ENCODE results near the gene PFN3. TPM values are rescaled to one million over a fixed set of nuclear protein-coding genes. Genes with fewer than 3 reads are reported as not detected.

Gene PFN3
- total RNA-seq, 2 donors from 2014 or later = not detected

DNA sequence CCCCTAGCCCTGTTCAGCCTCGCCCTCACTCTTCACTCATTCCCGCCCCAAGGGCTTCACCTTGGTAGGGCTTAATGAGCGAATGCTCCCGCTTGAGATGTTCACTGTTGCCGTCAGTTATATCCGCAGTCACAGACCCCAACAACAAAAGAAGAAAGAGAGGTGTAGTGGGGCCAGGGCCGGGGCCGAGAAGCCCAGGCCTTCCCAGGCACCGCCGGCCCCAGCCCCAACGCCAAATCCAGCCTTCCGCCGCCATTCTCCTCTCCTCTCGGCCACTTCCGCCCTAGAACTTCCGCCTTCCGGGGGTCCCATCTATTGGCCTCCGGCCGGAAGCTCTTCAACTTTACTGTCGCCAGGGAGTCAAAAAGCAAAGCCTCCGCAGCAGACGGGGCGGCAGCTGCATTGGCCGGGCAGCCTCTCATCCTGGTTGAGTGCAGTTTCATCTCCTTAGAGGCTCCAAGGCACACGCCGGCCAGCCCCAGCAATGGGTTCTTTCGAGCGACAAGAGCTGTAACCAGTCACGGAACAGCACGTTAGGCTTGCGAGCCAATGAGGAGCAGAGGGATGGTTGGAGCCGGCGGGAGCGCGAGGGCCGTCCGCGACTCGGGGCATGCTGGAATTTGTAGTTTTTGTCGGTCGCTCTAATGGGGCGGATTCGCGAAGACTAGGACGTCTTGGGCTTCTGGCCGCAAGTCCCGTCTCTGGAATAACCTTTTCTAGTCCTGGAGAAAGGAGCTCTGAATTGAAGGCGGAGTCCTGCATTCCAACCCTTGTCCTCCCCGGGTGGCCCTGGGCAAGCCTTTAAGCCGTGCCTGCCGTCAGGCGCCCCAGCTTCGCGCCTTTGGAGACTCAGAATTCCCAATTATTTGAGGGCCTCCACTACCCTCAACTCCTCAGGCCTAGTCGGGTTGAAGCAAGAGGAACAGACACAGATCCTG lies 48.8 kb downstream of the PFN3 start, which contains the start of gene LMAN2:
TSS of gene LMAN2 (minus strand) at position 277 of the 938 bp plus-strand sequence. CDS start at position 256, 21 bp downstream.
- ATAC-seq (replicated peaks) = peak; percentile 98
- Mint-ChIP-seq H3K27ac (peak within 1 kb of the TSS; percentile 99), H3K4me1 (peaks cover 40% of the 10 kb centered on the region), H3K9me3 (no peaks in the 10 kb centered on the region), H3K27me3 (no peaks in the 10 kb centered on the region), H3K36me3 (ENCODE audit: low read depth) (peaks cover 40% of the 10 kb centered on the region), H3K4me3 (peak within 1 kb of the TSS; percentile 91)

DNA sequence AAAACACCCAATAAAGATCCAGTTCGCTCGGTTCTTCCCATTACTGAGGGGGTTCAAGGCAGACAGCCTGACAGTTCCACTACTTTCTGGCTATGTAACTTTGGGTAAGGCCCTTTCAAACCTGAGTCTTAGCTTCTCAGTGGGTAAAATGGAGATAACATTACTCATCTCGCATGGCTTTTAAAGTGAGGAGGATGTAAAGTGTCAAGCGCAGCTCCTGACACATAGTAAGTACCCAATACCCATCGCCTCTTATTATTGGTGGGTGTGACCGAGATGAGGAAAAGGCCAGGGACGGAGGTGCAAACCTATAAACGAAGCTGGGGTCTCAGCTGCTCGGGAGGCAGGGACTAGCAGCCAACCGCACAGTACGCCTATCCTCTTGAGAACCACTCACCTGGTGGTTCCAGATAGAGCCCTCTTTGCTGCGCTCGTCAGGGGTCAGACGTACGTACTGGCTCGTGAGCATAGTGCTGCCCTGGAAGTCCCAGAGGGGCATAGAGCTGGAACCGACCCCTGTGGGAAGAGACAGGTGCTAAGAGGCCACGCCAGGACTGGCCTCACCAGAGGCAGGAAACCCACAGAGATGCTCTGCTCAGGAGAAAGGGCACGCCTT lies 49.6 kb downstream of the PFN3 start:
- Mint-ChIP-seq H3K36me3 (ENCODE audit: low read depth) (peaks cover 48% of the 10 kb centered on the region), H3K9me3 (no peaks in the 10 kb centered on the region), H3K4me3 (peak overlapping the region; percentile 91), H3K4me1 (peaks cover 37% of the 10 kb centered on the region), H3K27me3 (no peaks in the 10 kb centered on the region), H3K27ac (peak overlapping the region; percentile 99)
- ATAC-seq (replicated peaks) = peak; percentile 6

Other genes starting within 250 kb of the PFN3 start
- 10 to 100 TPM; 21.5 to 28.7 TPM for gene RAB24, start 96.9 kb downstream of the PFN3 start, total RNA-seq
- gene PRELID1, start 96.9 kb downstream of the PFN3 start, total RNA-seq = 100 to 1,000 TPM; 142 to 314 TPM
- gene MXD3, start 88.8 kb downstream of the PFN3 start, total RNA-seq = 10 to 100 TPM; 21.9 to 26.0 TPM
- 100 to 1,000 TPM in 1 of 2 donors, 10 to 100 TPM in 1; 94.3 to 122 TPM for gene LMAN2, start 49.0 kb downstream of the PFN3 start, total RNA-seq
- 100 to 1,000 TPM in 1 of 2 donors, 10 to 100 TPM in 1; 45.5 to 102 TPM for gene RGS14, start 42.7 kb downstream of the PFN3 start, total RNA-seq
- gene SLC34A1, start 16.2 kb downstream of the PFN3 start, total RNA-seq = 1 to 10 TPM in 1 of 2 donors, under 1 TPM in 1; 0.56 to 1.1 TPM
- gene F12, start 8.9 kb upstream of the PFN3 start, total RNA-seq = 1 to 10 TPM; 3.7 to 4.6 TPM
- 100 to 1,000 TPM; 108 to 130 TPM for gene GRK6, start 26.0 kb upstream of the PFN3 start, total RNA-seq
- 10 to 100 TPM in 1 of 2 donors, 1 to 10 TPM in 1; 8.2 to 13.6 TPM for gene PRR7, start 46.2 kb upstream of the PFN3 start, total RNA-seq
- 1 to 10 TPM; 2.3 to 3.1 TPM for gene DBN1, start 73.0 kb upstream of the PFN3 start, total RNA-seq
- gene PDLIM7, start 96.9 kb upstream of the PFN3 start, total RNA-seq = 10 to 100 TPM; 34.9 to 38.8 TPM
- 10 to 100 TPM in 1 of 2 donors, 1 to 10 TPM in 1; 5.6 to 13.7 TPM for gene DOK3, start 109.2 kb upstream of the PFN3 start, total RNA-seq
- gene DDX41, start 116.3 kb upstream of the PFN3 start, total RNA-seq = 100 to 1,000 TPM; 116 to 149 TPM
- gene FAM193B, start 153.9 kb upstream of the PFN3 start, total RNA-seq = 10 to 100 TPM; 67.5 to 72.3 TPM
- 100 to 1,000 TPM in 1 of 2 donors, 10 to 100 TPM in 1; 97.7 to 118 TPM for gene TMED9, start 191.5 kb upstream of the PFN3 start, total RNA-seq
- gene B4GALT7, start 199.5 kb upstream of the PFN3 start, total RNA-seq = 10 to 100 TPM; 11.6 to 14.3 TPM

All from activated T-helper 17 cell treated with anti-CD3 and anti-CD28 coated beads, Interleukin-2, amount 50 U/mL, for 72 hours (primary cell).